Fibroblast of villous mesenchyme (primary cell): ENCODE measurements around the gene ROR1. TPM values are rescaled to one million over a fixed set of nuclear protein-coding genes. Genes with fewer than 3 reads are reported as not detected.

Experiments
- DNase-seq: peaks from one replicate; pipeline ENCODE4 v3.0.0-alpha.2; 2010; ENCODE audit warnings: low read depth
- H3K4me3 ChIP-seq: 2 replicates; pipeline ENCODE4 v1.5.1; 2011; ENCODE audit warnings: low read depth, mild to moderate bottlenecking, low read length
- CTCF ChIP-seq: IDR thresholded peaks from 2 replicates; pipeline ENCODE4 v1.5.1; 2012; ENCODE audit warnings: low read depth, mild to moderate bottlenecking, low read length; ENCODE audit not compliant: insufficient read depth
- total RNA-seq: library from RNA; depleted of rRNA; stranded (reverse); fragments of >200 nt; gene quantifications from 2 replicates; pipeline ENCODE4 v1.2.3, GENCODE V29; 2012

The ROR1 gene
- total RNA-seq, 1 donor, result 8.6 TPM

DNA sequence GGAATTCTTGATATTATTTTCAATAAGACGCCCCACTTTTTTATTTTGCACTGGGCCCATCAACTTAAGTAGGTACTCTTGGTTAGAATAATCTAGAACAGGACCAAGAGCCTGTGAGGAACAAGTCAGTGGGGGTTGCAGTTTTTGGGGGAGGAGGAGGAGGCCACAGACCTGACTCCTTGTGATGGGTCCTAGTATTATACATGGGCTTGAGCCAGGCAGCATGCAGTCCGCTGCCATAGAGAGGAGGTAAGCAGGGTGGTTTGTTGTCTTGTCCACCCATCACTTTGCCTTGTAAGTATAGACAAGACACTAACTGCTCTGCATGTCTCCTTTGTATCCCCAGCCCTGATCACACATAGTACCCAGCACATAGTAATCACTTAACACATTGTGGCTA lies 24.5 kb downstream of the ROR1 start:
- H3K4me3 ChIP-seq, result no peak overlapping the region
- no peak for DNase-seq

GRCh38 chr1:63799307-63799706 lies 25.5 kb downstream of the ROR1 start:
- peak; percentile 58 for DNase-seq
- no peak overlapping the region for H3K4me3 ChIP-seq
- no peak for TF ChIP-seq CTCF

More for the DNA sequence above, 24.5 kb downstream of the ROR1 start:
- no peak for TF ChIP-seq CTCF

GRCh38 chr1:63799820-63800219 lies 26.0 kb downstream of the ROR1 start:
- TF ChIP-seq CTCF, result no peak
- DNase-seq, result peak; percentile 73
- no peak overlapping the region for H3K4me3 ChIP-seq

DNA sequence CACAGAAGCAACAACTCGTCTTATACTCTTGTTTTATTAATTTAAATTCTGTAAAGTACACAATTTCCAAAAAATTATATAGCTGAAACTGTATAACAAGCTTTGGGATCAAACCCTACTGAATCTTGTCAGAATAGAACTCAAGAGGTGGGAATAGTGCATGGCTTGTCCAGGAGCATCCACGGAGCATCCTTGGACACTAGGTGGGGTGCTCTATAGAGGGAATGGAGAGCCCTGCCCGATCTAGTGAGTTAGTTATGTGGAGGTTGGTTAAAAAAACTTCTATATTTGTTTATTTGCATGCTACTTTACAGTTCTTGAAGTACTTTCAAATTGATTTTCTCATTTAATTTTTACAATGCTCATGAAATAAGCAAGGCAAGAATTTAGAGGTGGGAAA lies 28.3 kb downstream of the ROR1 start:
- no peak for TF ChIP-seq CTCF
- H3K4me3 ChIP-seq, result no peak overlapping the region
- DNase-seq, result no peak

DNA sequence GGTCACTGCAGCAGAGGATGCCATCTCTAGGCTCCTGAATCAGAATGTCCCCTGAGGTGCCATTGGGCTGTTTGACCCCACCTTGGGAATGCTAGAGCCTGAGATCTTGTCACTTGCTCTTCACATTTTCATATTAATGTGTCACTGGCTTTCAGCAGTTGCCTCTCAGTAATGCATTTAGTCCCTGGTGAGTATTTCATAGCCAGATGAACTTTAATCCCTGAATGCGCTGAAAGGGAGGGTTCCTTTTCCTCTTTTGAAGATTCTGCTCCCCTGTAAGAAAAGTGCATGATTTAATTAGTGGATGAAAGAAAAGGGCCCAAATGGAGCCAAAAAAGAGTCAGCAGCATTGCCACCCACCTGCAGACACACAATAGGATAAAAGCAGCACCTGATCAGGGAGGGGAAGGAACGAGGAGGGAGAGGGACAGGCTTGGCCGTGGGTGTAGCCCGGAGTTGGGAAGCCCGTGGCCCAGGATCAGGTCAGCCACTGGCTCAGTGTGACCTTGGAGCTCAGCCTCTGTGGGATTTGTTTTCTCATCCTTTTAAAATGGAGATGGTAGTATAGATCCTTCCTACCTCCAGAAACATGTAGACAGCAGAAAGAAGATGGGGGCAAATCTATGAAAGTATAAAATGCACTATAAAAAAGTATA lies 31.1 kb downstream of the ROR1 start:
- no peak for TF ChIP-seq CTCF
- H3K4me3 ChIP-seq, result no peak overlapping the region
- DNase-seq, result no peak

DNA sequence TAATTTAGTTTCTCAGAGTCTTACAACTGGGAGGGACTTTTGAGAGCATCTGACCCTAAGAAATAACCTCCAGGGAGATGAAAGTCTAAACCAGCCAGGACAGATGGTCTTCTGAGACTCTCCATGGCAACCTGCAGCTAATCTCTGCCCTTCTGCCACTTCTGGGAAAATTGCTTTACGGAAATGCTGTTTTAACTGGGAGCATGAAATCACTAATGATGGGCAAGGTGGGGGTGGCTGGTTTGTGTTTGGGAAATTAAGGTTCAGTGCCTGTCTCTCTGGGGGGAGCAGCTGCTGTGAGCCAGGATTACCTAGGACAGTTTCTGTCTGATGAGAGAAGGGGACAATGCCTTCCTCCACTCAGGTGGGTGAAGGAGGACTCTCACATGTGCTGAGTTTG lies 33.2 kb downstream of the ROR1 start:
- no peak for DNase-seq
- TF ChIP-seq CTCF, result no peak
- no peak overlapping the region for H3K4me3 ChIP-seq

- TF ChIP-seq CTCF, result no peak
- no peak overlapping the region for H3K4me3 ChIP-seq
- DNase-seq, result no peak
These were observed 37.2 kb downstream of the ROR1 start for GRCh38 chr1:63810936-63811469.
